NCI-H82 treated with DMSO at 0.1 percent for 48 hours (cell line): Measurements from ENCODE around the gene UBR1.
"Not testable (repeated sequence)": the region's sequence is repeated elsewhere in the genome, so short reads cannot be mapped to it uniquely, and the experiment has no call there.

Experiments
- DNase-seq: peaks from one replicate; lab custom pipeline; 2025; ENCODE audit not compliant: unreplicated experiment; lab: John Stamatoyannopoulos, UW

Gene UBR1

DNA sequence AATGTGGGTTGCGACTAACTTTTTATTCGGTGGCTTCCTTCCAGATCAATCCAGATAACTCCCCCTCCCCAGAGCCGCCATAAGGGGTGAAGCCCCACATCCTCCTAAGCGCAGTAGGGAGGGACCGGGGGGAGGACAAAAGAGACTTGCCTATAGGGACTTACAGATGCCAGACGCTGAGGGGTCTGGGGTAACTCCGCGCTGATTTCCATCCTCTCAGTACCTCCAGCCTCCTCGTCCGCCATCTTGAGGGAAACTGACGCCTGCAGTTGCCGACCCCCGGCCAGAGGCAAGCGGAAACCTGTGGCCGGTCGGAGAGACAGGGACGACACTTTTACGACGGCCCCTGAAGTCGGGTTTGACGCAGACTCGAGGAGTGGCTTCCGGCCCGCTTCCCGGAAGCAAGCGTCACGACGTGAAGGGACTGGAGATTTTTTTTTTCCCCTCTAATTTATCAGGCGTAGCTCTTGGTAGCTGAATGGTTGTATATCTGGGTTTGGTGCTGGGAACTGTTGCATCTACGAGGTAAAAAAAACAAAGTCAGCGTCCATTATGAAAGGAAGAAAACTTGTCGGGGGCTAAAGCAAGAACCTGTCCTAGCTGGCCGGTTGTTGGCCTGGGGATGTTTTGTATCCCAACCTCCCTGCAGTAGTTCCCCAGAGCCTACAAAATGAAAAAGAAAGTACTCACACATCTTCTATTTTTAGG is at the start of gene UBR1:
Gene UBR1 (minus strand): TSS at position 261 of the 708 bp plus-strand sequence. CDS start 16 bp downstream, at position 245.
- DNase-seq: peak; percentile 76

DNA sequence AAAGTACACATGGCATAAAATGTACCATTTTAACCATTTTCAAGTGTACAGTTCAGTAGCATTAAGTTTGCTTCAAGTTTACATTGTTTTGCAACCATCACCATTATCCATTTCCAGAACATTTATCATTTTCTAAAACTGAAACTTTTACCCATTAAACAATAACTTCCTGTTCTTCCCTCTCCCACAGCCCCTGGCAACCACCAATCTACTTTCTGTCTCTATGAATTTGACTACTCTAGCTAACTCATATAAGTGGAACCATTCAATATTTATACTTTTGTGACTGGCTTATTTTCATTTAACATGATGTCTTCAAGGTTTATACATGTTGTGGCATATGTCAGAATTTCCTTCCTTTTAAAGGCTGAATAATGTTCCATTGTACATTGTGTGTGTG is 47.4 kb upstream of the UBR1 start:
- DNase-seq: no peak

- DNase-seq: no peak
Observed at GRCh38 chr15:43151688-43152087, 45.9 kb upstream of the UBR1 start.

DNA sequence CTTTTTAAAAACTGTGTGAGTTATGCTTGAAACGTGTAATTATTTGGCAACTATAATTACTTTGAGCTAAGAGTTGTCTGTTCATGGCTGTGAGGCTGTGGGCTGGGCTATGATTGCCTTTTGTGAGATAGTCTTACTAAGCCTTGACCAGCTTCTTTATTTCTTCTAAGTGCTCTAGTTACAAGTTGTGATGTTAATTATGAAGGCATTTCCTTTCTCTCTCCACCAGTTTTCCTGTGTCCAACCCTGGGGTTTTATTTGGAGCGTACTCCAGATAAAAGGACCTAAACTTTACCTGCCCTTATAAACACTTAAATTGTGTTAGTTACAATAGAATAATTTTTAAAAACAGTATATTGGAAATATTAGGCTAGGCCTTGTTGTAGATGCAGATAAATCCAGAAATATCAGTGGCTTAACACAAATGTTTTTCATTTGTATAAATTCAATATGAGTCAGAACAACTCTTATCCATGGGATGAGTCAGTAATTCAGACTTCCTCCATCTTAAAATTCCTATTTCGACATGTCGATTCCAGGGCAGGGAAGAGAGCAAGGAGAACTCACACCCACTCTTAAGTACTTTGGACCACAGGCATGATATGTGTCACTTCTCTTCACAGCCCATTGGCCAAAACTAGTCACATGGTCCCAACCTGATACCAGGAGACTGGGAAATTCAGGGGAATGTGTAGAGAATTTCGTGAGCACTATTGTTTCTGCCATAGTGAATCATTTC is 44.5 kb upstream of the UBR1 start:
- DNase-seq: no peak

- no peak for DNase-seq
Observed at GRCh38 chr15:43146184-43146583, 40.3 kb upstream of the UBR1 start.

GRCh38 chr15:43144512-43144911 is 38.7 kb upstream of the UBR1 start:
- no peak for DNase-seq

DNA sequence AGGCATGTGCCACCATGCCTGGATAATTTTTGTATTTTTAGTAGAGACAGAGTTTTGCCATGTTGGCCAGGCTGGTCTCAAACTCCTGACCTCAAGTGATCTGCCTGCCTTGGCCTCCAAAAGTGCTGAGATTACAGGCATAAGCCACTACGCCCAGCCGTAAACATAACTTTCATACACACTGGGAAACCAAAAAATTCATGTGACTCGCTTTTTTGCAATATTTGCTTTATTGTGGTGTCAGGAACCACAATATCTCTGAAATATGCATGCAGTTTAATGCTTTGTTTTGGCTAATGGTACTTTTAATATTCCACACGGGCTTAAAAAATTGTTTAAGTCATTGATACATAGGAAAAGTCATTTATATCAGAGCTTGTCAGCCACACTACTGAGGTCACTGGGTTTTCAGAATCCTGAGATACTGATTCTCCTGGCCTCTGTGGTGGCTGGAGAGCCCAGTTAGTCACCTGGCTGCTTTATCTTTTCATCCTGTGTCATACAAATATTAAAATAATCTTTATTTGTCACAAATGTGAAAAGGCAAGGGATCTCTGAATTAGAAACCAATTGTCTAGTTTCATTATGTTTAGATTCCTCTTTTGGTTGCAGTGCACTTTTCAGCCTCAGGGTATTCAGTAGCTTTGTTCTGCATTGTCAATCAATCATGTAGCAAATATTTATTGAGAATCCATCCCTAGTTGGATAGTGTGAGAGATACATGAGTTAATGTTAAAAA is 37.5 kb upstream of the UBR1 start:
- no peak for DNase-seq

DNA sequence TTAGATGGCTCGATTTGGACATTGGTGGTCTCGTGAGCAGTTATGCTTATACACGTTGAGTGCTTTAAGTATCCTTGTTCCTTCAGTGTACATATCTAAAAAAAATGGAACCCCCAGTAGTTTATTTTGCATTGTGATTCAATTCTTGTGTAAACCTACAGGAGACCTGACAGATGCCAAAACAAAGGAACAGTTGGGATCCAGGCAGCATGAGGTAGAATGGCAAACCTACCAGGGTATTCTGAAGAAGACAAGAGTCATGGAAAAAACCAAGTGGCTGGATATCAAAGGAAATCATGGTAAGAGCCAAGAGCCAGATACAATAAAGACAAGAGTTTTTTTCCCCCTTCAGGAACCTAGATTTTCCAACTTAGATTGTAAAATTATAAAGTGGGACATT is 29.5 kb upstream of the UBR1 start:
- DNase-seq: no peak

- DNase-seq: no peak
Observed at GRCh38 chr15:43134157-43134635, 28.4 kb upstream of the UBR1 start.

GRCh38 chr15:43133430-43134156 is 27.8 kb upstream of the UBR1 start, which contains the start of gene TMEM62:
Gene TMEM62 (plus strand): TSS chr15:43133586. CDS start chr15:43133803, 217 bp downstream.
- DNase-seq: no peak

DNA sequence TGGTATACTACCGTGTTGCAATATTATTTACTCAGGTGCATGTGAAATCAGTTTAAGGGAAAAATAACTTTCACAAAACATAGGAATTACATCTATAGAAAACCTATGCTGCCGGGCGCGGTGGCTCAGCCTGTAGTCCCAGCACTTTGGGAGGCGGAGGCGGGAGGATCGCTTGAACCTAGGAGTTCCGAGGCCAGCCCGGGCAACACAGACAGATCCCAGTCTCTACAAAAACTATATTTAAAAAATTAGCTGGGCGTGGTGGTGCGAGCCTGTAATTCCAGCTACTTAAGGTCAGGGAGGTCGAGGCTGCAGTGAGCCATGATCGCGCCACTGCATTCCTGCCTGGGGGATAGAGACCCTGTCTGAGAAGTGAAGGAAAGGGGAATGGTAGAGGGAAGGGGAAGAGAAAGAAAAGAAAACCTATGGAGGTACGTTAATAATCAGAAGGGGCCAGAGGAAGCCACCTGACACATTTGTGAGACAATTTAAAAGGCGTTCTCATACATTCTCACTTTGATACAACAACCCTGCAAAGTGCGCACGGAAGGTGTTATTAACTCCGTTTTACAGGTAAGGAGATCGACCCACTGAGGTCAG is 27.1 kb upstream of the UBR1 start:
- no peak for DNase-seq

DNA sequence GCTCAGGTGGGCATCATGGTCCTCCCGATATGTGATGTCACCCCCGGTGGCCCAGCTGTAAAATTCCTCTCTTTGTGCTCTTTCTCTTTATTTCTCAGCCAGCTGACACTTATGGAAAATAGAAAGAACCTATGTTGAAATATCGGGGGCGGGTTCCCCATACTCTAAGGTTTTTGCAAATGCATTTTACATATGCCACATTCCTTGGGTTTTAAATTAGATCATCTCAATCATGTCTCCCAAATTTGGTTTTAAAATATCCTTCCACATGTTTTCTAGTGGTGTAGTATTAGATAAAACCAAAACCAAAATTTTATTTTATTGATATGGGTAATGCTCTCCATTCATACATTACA is 23.1 kb upstream of the UBR1 start:
- no peak for DNase-seq

- DNase-seq: not testable (repeated sequence)
Observed at GRCh38 chr15:43128174-43128979, 22.5 kb upstream of the UBR1 start.

DNA sequence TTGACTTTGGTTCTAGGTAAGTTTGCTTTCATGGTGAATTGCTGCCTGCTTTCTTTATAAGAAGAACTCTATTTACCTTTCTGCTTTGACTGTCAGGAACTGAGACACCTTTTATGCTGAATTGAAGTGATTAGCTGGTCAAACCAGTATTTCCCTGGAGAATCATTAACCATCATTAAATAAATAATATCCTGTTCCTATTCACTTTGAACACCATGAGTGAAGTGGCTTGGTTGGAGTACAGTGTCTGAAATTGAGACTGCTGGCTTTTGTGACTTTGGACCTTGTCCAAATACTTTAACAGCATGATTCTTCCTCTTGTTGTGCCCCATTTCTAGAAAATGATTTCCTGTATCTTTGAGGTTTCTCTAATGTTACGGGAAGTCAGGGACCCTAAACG is 21.9 kb upstream of the UBR1 start:
- no peak for DNase-seq

- DNase-seq: no peak
Observed at GRCh38 chr15:43126356-43126755, 20.5 kb upstream of the UBR1 start.

DNA sequence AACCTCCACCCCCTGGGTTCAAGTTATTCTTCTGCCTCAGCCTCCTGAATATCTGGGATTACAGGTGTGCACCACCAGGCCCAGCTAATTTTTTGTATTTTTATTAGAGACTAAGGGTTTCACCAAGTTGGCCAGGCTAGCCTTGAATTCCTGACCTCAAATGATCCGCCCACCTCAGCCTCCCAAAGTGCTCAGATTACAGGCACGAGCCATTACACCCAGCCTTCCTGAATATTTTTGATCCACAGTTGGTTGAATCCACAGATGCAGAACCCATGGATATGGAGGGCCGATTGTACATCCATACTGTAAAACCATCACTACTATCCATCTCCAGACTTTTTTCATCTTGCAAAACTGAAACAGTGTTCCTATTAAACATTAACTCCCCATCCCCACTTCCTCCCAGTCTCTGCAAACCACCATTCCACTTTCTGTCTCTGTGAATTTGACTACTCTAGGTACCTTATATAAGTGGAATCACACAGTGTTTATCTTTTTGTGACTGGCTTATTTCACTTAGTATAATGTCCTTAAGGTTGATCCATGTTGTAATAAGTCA is 19.3 kb upstream of the UBR1 start:
- DNase-seq: no peak

DNA sequence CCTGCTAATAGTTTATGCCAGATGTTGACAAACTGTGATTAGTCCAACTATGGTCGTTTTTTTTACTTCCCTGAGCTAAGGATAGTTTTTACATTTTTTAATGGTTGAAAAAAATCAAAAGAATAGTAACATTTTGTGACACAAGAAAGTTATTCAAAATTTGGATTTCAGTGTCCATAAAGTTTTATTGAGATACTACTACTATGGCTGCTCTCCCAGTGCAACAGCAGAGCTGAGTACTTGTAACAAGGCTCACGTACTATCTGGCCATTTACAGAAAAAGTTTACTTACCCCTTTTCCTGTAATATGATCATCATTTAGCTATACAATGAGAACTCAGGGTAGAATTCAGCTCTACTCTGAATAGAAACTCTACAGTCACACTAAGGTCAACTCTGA is 16.0 kb upstream of the UBR1 start:
- DNase-seq: no peak

DNA sequence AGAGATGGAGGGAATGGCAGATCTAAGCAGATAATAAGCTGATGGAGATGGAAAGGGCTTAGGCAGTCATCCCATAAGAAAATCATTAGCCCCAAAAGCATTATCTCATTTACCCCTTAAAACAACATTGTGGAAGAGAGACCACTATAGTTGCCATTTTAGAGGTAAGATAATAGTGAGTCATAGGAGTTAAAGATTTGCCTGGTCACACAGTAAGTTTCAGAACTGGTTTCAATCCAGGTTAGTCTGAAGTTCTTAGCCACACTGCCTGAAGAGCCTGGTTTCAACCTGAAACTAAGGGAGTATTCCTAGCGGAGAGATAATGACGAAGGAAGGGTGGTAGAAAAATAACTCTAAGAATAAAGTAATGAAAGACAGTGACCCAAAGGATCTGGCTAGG is 13.0 kb upstream of the UBR1 start:
- peak; percentile 28 for DNase-seq

GRCh38 chr15:43118286-43118685 is 12.4 kb upstream of the UBR1 start:
- DNase-seq: no peak

DNA sequence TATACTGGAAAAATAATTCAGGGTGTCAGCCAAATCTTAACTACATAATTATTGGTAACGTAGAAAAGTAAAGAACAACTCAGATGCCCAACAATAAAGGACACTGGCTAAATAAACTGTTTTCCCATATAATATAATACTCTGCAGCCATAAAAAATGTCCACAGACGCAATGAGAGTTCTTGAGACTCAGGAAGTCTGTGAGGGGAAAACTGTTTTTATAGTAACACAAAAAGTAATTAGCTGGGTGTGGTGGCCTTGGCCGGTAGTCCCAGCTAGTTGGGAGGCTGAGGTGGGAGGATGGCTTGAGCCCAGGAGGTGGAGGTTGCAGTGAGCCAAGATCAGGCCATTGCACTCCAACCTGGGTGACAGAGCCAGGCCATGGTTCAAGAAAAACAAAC is 5.5 kb upstream of the UBR1 start:
- DNase-seq: no peak
